ENCODE results near the gene CENPT. TPM values are rescaled to one million over a fixed set of nuclear protein-coding genes. Genes with fewer than 3 reads are reported as not detected.
A peak's percentile ranks its signal among the peaks of the same experiment; 100 is the strongest.

CENPT gene
- total and polyA plus RNA-seq, 10 of the 15 experiments (the other 5 are each of a cell fraction or from before 2014, with no cell fraction given) = 1.1 to 45.7 (median 24.5) TPM

DNA sequence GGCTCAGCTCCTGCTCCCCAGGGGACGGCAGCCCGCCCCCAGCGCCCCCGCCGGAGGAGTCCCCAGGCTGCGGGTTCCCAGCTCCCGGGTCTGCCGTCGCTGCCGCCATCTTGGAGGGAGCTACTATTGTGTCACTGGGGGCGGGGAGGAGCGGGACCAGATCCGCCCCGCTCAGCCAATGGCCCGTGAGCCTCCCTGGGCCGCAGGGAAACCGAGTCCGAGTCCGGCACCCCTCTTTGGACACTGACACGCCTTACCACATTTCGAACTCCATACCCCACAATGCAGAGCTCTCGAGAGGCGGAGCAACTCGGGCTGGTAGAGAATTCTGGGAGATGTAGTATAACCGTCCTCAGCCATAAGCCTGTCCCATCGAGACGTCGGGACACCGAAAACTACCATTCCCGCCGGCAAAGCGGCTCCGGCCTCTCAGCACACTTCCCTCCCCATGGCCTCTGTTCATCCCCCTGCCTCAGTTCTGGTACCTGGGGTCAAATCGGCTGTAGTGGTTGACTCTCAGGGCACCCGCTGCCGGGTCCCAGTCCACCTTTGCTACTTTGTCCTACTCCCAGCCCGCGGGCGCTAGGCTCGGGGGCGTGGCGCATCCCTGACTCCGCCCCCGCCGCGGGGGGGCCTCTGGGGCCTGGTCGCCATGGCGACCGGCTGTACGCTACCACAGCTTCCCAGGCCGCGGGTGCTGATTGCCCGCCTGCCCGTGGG is 40.9 kb downstream of the CENPT start, which contains the start of the genes RANBP10 and TSNAXIP1 (continued):
- TF ChIP-seq, protein P1, sequence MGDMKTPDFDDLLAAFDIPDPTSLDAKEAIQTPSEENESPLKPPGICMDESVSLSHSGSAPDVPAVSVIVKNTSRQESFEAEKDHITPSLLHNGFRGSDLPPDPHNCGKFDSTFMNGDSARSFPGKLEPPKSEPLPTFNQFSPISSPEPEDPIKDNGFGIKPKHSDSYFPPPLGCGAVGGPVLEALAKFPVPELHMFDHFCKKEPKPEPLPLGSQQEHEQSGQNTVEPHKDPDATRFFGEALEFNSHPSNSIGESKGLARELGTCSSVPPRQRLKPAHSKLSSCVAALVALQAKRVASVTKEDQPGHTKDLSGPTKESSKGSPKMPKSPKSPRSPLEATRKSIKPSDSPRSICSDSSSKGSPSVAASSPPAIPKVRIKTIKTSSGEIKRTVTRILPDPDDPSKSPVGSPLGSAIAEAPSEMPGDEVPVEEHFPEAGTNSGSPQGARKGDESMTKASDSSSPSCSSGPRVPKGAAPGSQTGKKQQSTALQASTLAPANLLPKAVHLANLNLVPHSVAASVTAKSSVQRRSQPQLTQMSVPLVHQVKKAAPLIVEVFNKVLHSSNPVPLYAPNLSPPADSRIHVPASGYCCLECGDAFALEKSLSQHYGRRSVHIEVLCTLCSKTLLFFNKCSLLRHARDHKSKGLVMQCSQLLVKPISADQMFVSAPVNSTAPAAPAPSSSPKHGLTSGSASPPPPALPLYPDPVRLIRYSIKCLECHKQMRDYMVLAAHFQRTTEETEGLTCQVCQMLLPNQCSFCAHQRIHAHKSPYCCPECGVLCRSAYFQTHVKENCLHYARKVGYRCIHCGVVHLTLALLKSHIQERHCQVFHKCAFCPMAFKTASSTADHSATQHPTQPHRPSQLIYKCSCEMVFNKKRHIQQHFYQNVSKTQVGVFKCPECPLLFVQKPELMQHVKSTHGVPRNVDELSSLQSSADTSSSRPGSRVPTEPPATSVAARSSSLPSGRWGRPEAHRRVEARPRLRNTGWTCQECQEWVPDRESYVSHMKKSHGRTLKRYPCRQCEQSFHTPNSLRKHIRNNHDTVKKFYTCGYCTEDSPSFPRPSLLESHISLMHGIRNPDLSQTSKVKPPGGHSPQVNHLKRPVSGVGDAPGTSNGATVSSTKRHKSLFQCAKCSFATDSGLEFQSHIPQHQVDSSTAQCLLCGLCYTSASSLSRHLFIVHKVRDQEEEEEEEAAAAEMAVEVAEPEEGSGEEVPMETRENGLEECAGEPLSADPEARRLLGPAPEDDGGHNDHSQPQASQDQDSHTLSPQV (IDR thresholded peaks at IDR 0.05) = no peak
- TF ChIP-seq ZNF24 (IDR thresholded peaks at IDR 0.05) (no peak), EZH2 (IDR thresholded peaks at IDR 0.05; ENCODE audit: borderline replicate concordance, control insufficient read depth, low read depth, low read length) (no peak), MEF2B (IDR thresholded peaks at IDR 0.05; ENCODE audit: partially characterized antibody, poor library complexity, severe bottlenecking) (no peak), SUZ12 (IDR thresholded peaks at IDR 0.05; ENCODE audit: unreplicated experiment) (no peak), ETV6 (conservative IDR thresholded peaks at IDR 0.05 in 1 of 2, IDR thresholded peaks at IDR 0.05 in 1 of 2; ENCODE audit: borderline replicate concordance in 1 of 2, low read depth in 1 of 2) (no peak), KAT2A (conservative IDR thresholded peaks at IDR 0.05; ENCODE audit: control insufficient read depth, low read depth, low read length) (no peak), NFYA (IDR thresholded peaks at IDR 0.05; ENCODE audit: borderline replicate concordance, low read depth, low read length) (no peak), WRNIP1 (IDR thresholded peaks at IDR 0.05; ENCODE audit: borderline replicate concordance, low read depth, low read length) (no peak; the same call in 1 of the 2 replicates), LARP7 (IDR thresholded peaks at IDR 0.05) (peak; percentile 88; the same call in 1 of the 2 replicates), ATF2 (IDR thresholded peaks at IDR 0.05; ENCODE audit: low read length) (no peak), CREM (IDR thresholded peaks at IDR 0.05; ENCODE audit: low read depth) (peak; percentile 96), FOS (IDR thresholded peaks at IDR 0.05; ENCODE audit: borderline replicate concordance, extremely low read depth, insufficient read length) (no peak), ZNF207 (IDR thresholded peaks at IDR 0.05; ENCODE audit: borderline replicate concordance) (0 out of 2 replicates have a peak, but pooled peaks have one; percentile 85), RAD21 (IDR thresholded peaks at IDR 0.05; ENCODE audit: insufficient read depth, low read depth, low read length) (no peak), E2F4 (IDR thresholded peaks at IDR 0.05; ENCODE audit: low read depth, low read length) (no peak; the same call in none of the 2 replicates), IRF5 (IDR thresholded peaks at IDR 0.05; ENCODE audit: borderline replicate concordance) (no peak), IRF4 (IDR thresholded peaks at IDR 0.05; ENCODE audit: low read depth, low read length) (no peak; the same call in 1 of the 2 replicates)
- TF ChIP-seq, protein P2, sequence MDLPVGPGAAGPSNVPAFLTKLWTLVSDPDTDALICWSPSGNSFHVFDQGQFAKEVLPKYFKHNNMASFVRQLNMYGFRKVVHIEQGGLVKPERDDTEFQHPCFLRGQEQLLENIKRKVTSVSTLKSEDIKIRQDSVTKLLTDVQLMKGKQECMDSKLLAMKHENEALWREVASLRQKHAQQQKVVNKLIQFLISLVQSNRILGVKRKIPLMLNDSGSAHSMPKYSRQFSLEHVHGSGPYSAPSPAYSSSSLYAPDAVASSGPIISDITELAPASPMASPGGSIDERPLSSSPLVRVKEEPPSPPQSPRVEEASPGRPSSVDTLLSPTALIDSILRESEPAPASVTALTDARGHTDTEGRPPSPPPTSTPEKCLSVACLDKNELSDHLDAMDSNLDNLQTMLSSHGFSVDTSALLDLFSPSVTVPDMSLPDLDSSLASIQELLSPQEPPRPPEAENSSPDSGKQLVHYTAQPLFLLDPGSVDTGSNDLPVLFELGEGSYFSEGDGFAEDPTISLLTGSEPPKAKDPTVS (IDR thresholded peaks at IDR 0.05; ENCODE audit: low read depth, low read length) = no peak

Data from GM12878 (cell line).